Mucosa of rectum (tissue), 2 donors: Measurements from ENCODE around the gene SLC39A7.
"Not testable (repeated sequence)": the region's sequence is repeated elsewhere in the genome, so short reads cannot be mapped to it uniquely, and the experiment has no call there.

Source experiments
- H3K27ac ChIP-seq, 2 donors: one replicate each; pipeline ENCODE4 v1.7.0; 2013; ENCODE audit warnings: inconsistent platforms in 2 of 2, low read depth in 2 of 2, low read length in 2 of 2
- H3K27me3 ChIP-seq, 2 donors: one replicate each; pipeline ENCODE4 v1.7.0; 2013; ENCODE audit warnings: low read length in 2 of 2; ENCODE audit not compliant: control insufficient read depth in 2 of 2, insufficient read depth in 2 of 2
- H3K36me3 ChIP-seq, 2 donors: one replicate each; pipeline ENCODE4 v1.7.0; 2013; ENCODE audit warnings: low read length in 2 of 2; ENCODE audit not compliant: control insufficient read depth in 2 of 2, insufficient read depth in 2 of 2
- H3K4me1 ChIP-seq, 2 donors: one replicate each; pipeline ENCODE4 v1.7.0; 2013; ENCODE audit warnings: low read length in 2 of 2, mild to moderate bottlenecking in 1 of 2; ENCODE audit not compliant: control insufficient read depth in 2 of 2, insufficient read depth in 2 of 2
- H3K4me3 ChIP-seq, 2 donors: one replicate each; pipeline ENCODE4 v1.7.0; 2013; ENCODE audit warnings: low read length in 2 of 2
- H3K9ac ChIP-seq, 2 donors: one replicate each; pipeline ENCODE4 v1.7.0; 2013; ENCODE audit warnings: low read length in 2 of 2, low read depth in 1 of 2, mild to moderate bottlenecking in 1 of 2
- H3K9me3 ChIP-seq, 2 donors: one replicate each; pipeline ENCODE4 v1.7.0; 2013; ENCODE audit warnings: low read length in 2 of 2; ENCODE audit not compliant: control insufficient read depth in 2 of 2
- donor health status: healthy.
- donor health status: Normal muscosa, but diverticular disease.

SLC39A7 gene

GRCh38 chr6:33212857-33213165 is 12.1 kb downstream of the SLC39A7 start:
- H3K27me3 ChIP-seq = peaks cover 9 to 28% of the 10 kb centered on the region in 2 donors
- H3K27ac ChIP-seq = peak overlapping the region in 1 of 2 donors; percentile 18
- H3K4me1 ChIP-seq = peaks cover 9 to 16% of the 10 kb centered on the region in 2 donors
- H3K9me3 ChIP-seq = no peaks in the 10 kb centered on the region
- peak overlapping the region in 1 of 2 donors; percentile 47 for H3K9ac ChIP-seq
- peak overlapping the region; percentile 55 to 63 for H3K4me3 ChIP-seq
- H3K36me3 ChIP-seq = peaks cover 6 to 10% of the 10 kb centered on the region in 2 donors

- peaks cover 9 to 16% of the 10 kb centered on the region in 2 donors for H3K4me1 ChIP-seq
- peak overlapping the region; percentile 55 to 63 for H3K4me3 ChIP-seq
- H3K27ac ChIP-seq = peak overlapping the region in 1 of 2 donors; percentile 18
- H3K9ac ChIP-seq = peak overlapping the region in 1 of 2 donors; percentile 47
- peaks cover 6 to 10% of the 10 kb centered on the region in 2 donors for H3K36me3 ChIP-seq
- peaks cover 9 to 28% of the 10 kb centered on the region in 2 donors for H3K27me3 ChIP-seq
- H3K9me3 ChIP-seq = no peaks in the 10 kb centered on the region
Observed at GRCh38 chr6:33213166-33213988, 12.7 kb downstream of the SLC39A7 start.

- H3K27ac ChIP-seq = no peak overlapping the region
- H3K27me3 ChIP-seq = peaks cover 9 to 28% of the 10 kb centered on the region in 2 donors
- no peaks in the 10 kb centered on the region for H3K9me3 ChIP-seq
- H3K4me3 ChIP-seq = peak overlapping the region; percentile 55 to 63
- peaks cover 6 to 10% of the 10 kb centered on the region in 2 donors for H3K36me3 ChIP-seq
- peaks cover 5 to 12% of the 10 kb centered on the region in 2 donors for H3K4me1 ChIP-seq
- H3K9ac ChIP-seq = peak overlapping the region in 1 of 2 donors; percentile 47
Observed at GRCh38 chr6:33213989-33214335, 13.3 kb downstream of the SLC39A7 start.

- Histone ChIP-seq H3K27me3 (peaks cover 9 to 28% of the 10 kb centered on the region in 2 donors), H3K4me3 (no peak overlapping the region), H3K9me3 (no peaks in the 10 kb centered on the region), H3K36me3 (peaks cover 0 to 3% of the 10 kb centered on the region in 2 donors), H3K27ac (no peak overlapping the region), H3K9ac (no peak overlapping the region), H3K4me1 (peaks cover 5 to 12% of the 10 kb centered on the region in 2 donors)
Observed at GRCh38 chr6:33215271-33216116, 14.8 kb downstream of the SLC39A7 start.

- H3K4me1 ChIP-seq = peaks cover 5 to 12% of the 10 kb centered on the region in 2 donors
- H3K27me3 ChIP-seq = peaks cover 9 to 28% of the 10 kb centered on the region in 2 donors
- no peak overlapping the region for H3K9ac ChIP-seq
- H3K9me3 ChIP-seq = no peaks in the 10 kb centered on the region
- H3K27ac ChIP-seq = no peak overlapping the region
- no peak overlapping the region for H3K4me3 ChIP-seq
- no peaks in the 10 kb centered on the region for H3K36me3 ChIP-seq
Observed at GRCh38 chr6:33216117-33216649, 15.5 kb downstream of the SLC39A7 start.

GRCh38 chr6:33217246-33217645 is 16.6 kb downstream of the SLC39A7 start:
- H3K9ac ChIP-seq = no peak overlapping the region
- H3K4me3 ChIP-seq = no peak overlapping the region
- no peaks in the 10 kb centered on the region for H3K36me3 ChIP-seq
- H3K27ac ChIP-seq = no peak overlapping the region
- H3K4me1 ChIP-seq = peaks cover 5 to 12% of the 10 kb centered on the region in 2 donors
- H3K9me3 ChIP-seq = no peaks in the 10 kb centered on the region
- H3K27me3 ChIP-seq = peaks cover 10 to 25% of the 10 kb centered on the region in 2 donors

- Histone ChIP-seq H3K4me1 (peaks cover 5 to 11% of the 10 kb centered on the region in 2 donors), H3K27me3 (peaks cover 10 to 22% of the 10 kb centered on the region in 2 donors), H3K9ac (no peak overlapping the region), H3K9me3 (no peaks in the 10 kb centered on the region), H3K27ac (no peak overlapping the region), H3K36me3 (no peaks in the 10 kb centered on the region), H3K4me3 (no peak overlapping the region)
Observed at GRCh38 chr6:33217681-33218080, 17.0 kb downstream of the SLC39A7 start.

GRCh38 chr6:33226503-33227120 is 25.9 kb downstream of the SLC39A7 start:
- H3K4me3 ChIP-seq, H3K9me3 ChIP-seq, H3K27ac ChIP-seq, H3K4me1 ChIP-seq, H3K9ac ChIP-seq, H3K36me3 ChIP-seq, H3K27me3 ChIP-seq: not testable (repeated sequence)

GRCh38 chr6:33235221-33235634 is 34.6 kb downstream of the SLC39A7 start:
- Histone ChIP-seq H3K36me3 (no peaks in the 10 kb centered on the region), H3K27me3 (peaks cover 3 to 9% of the 10 kb centered on the region in 2 donors), H3K9ac (no peak overlapping the region), H3K27ac (no peak overlapping the region), H3K4me3 (no peak overlapping the region), H3K9me3 (no peaks in the 10 kb centered on the region), H3K4me1 (no peaks in the 10 kb centered on the region)
